PFSK-1 (cell line): ENCODE data around the gene CTSH.

ENCODE experiments used
- FOXP2 ChIP-seq: optimal IDR thresholded peaks from 2 replicates; pipeline ENCODE3; 2011; ENCODE audit warnings: borderline replicate concordance, control low read depth, inconsistent platforms; ENCODE audit not compliant: insufficient read depth; ENCODE audit errors: extremely low read length, extremely low read depth
- POLR2AphosphoS5 ChIP-seq: IDR thresholded peaks from 2 replicates; pipeline ENCODE4 v1.6.1; 2012; ENCODE audit warnings: low read depth, mild to moderate bottlenecking, control low read depth, low read length, moderate library complexity
- REST ChIP-seq, 2 experiments: IDR thresholded peaks; 2 replicates each; pipeline versions ENCODE4 v1.6.1 to v1.8.0; 2011 to 2012; ENCODE audit warnings: low read depth in 2 of 2, low read length in 2 of 2, control low read depth in 1 of 2, inconsistent platforms in 1 of 2, mild to moderate bottlenecking in 1 of 2, moderate library complexity in 1 of 2; ENCODE audit not compliant: insufficient read depth in 1 of 2
- SIN3A ChIP-seq: IDR thresholded peaks from 2 replicates; pipeline ENCODE4 v1.6.1; 2012; ENCODE audit warnings: mild to moderate bottlenecking, low read length, moderate library complexity, borderline replicate concordance; ENCODE audit not compliant: insufficient read depth
- TAF1 ChIP-seq: IDR thresholded peaks from 2 replicates; pipeline ENCODE4 v1.6.1; 2012; ENCODE audit warnings: low read length, control low read depth, borderline replicate concordance; ENCODE audit not compliant: insufficient read depth

Gene CTSH

GRCh38 chr15:78957416-78958093, 12.7 kb upstream of the CTSH start:
- TF ChIP-seq SIN3A (no peak), FOXP2 (no peak), TAF1 (no peak), REST (IDR thresholded peaks at IDR 0.05; ENCODE audit: insufficient read depth in 1 of 2, low read depth in 2 of 2, low read length in 2 of 2) (no peak), POLR2AphosphoS5 (no peak)

GRCh38 chr15:78956937-78957336, 12.1 kb upstream of the CTSH start:
- TF ChIP-seq SIN3A, result no peak
- TF ChIP-seq TAF1, result no peak
- no peak for TF ChIP-seq POLR2AphosphoS5
- no peak for TF ChIP-seq REST (IDR thresholded peaks at IDR 0.05; ENCODE audit: insufficient read depth in 1 of 2, low read depth in 2 of 2, low read length in 2 of 2)
- TF ChIP-seq FOXP2, result no peak

GRCh38 chr15:78955355-78955754, 10.5 kb upstream of the CTSH start:
- TF ChIP-seq REST (IDR thresholded peaks at IDR 0.05; ENCODE audit: insufficient read depth in 1 of 2, low read depth in 2 of 2, low read length in 2 of 2), result no peak
- no peak for TF ChIP-seq POLR2AphosphoS5
- TF ChIP-seq FOXP2, result no peak
- no peak for TF ChIP-seq SIN3A

GRCh38 chr15:78951841-78952238, 7.0 kb upstream of the CTSH start:
- TF ChIP-seq REST (IDR thresholded peaks at IDR 0.05; ENCODE audit: insufficient read depth in 1 of 2, low read depth in 2 of 2, low read length in 2 of 2), result no peak
- TF ChIP-seq POLR2AphosphoS5, result no peak
- TF ChIP-seq FOXP2, result no peak
- no peak for TF ChIP-seq SIN3A
- TF ChIP-seq TAF1, result no peak
